NCI-H526 treated with DMSO at 0.1 percent for 48 hours (cell line): ENCODE results near the gene SLC28A1.

Experiments used
- DNase-seq: peaks from one replicate; lab custom pipeline; 2025; lab: John Stamatoyannopoulos, UW

Gene SLC28A1

GRCh38 chr15:84938726-84939125 is 54.3 kb downstream of the SLC28A1 start:
- no peak for DNase-seq

- DNase-seq, result no peak
These were observed 55.9 kb downstream of the SLC28A1 start for GRCh38 chr15:84940399-84940798.

GRCh38 chr15:84942456-84942855 is 58.0 kb downstream of the SLC28A1 start:
- no peak for DNase-seq

- no peak for DNase-seq
These were observed 59.8 kb downstream of the SLC28A1 start for GRCh38 chr15:84944311-84944710.

GRCh38 chr15:84944861-84945260 is 60.4 kb downstream of the SLC28A1 start:
- no peak for DNase-seq

- no peak for DNase-seq
These were observed 62.5 kb downstream of the SLC28A1 start for GRCh38 chr15:84946772-84947489.

GRCh38 chr15:84947947-84948830 is 63.7 kb downstream of the SLC28A1 start:
- no peak for DNase-seq

GRCh38 chr15:84949043-84949442 is 64.6 kb downstream of the SLC28A1 start:
- DNase-seq, result no peak

- no peak for DNase-seq
These were observed 65.5 kb downstream of the SLC28A1 start for GRCh38 chr15:84949845-84950569.

GRCh38 chr15:84950570-84951111 is 66.2 kb downstream of the SLC28A1 start:
- no peak for DNase-seq

GRCh38 chr15:84951736-84952135 is 67.3 kb downstream of the SLC28A1 start:
- no peak for DNase-seq

- no peak for DNase-seq
These were observed 68.7 kb downstream of the SLC28A1 start for GRCh38 chr15:84953136-84953535.

- DNase-seq, result no peak
These were observed 69.3 kb downstream of the SLC28A1 start for GRCh38 chr15:84953726-84954125.

GRCh38 chr15:84955089-84955848 is 70.8 kb downstream of the SLC28A1 start:
- DNase-seq, result peak; percentile 36

GRCh38 chr15:84956199-84956598 is 71.7 kb downstream of the SLC28A1 start:
- no peak for DNase-seq

- DNase-seq, result no peak
These were observed 76.1 kb downstream of the SLC28A1 start for GRCh38 chr15:84960391-84961113.

- no peak for DNase-seq
These were observed 76.6 kb downstream of the SLC28A1 start for GRCh38 chr15:84961114-84961452.

- DNase-seq, result no peak
These were observed 77.2 kb downstream of the SLC28A1 start for GRCh38 chr15:84961707-84962106.

- DNase-seq, result no peak
These were observed 78.5 kb downstream of the SLC28A1 start for GRCh38 chr15:84962955-84963354.

GRCh38 chr15:84967380-84967779 is 82.9 kb downstream of the SLC28A1 start:
- DNase-seq, result no peak

GRCh38 chr15:84968301-84968700 is 83.8 kb downstream of the SLC28A1 start:
- DNase-seq, result no peak
